Measurements from ENCODE around the gene REX1BD. TPM values are rescaled to one million over a fixed set of nuclear protein-coding genes. Genes with fewer than 3 reads are reported as not detected.

The REX1BD gene
- total RNA-seq, 2 donors from 2014 or later = 119 to 171 TPM

DNA sequence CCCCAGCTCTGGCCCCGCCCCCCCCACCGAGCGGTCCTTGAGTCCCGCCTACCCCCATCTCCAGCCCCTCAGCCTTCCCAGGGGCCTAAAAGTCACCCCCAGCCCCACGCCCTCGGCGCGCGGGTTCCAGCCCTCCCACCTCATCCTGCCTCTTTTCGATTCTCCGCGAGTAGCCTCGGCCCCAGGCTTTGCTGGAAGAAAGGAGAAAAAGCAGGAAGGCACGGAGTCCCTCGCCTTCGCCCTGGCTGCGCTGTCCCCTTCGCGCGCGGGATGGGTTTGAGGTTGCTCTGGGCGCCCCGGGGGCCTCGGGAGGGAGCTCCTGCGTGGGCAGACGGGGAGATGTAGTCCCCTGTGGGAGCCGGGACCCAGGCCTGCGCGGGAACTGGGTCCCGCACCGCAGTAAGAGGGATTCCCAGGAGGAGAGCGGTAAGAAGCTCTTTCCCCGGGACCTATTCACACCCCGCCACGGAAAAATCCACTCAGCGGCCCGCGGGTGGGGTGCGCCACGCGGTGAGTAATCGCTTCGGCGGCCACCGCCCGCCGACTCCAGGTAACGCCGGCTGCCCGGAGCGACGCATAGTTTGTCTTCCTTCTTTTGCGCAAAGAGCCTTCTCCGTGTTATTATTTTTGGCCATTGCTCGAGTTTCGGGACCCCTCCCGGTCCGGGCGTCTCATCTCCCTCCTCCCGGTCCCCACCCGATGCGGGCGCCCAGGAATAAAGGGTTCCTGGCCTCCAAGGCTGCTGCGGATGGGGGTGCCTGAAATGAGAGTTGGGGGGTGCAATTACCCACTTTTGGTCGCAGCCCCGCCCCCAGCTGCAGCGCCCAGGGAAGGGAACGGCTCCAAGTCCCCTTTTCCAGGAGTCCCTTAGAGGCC lies 18.9 kb downstream of the REX1BD start:
- no peak for DNase-seq (ENCODE audit: low spot score)
- no peak overlapping the region for H3K27ac ChIP-seq
- TF ChIP-seq, protein P1, sequence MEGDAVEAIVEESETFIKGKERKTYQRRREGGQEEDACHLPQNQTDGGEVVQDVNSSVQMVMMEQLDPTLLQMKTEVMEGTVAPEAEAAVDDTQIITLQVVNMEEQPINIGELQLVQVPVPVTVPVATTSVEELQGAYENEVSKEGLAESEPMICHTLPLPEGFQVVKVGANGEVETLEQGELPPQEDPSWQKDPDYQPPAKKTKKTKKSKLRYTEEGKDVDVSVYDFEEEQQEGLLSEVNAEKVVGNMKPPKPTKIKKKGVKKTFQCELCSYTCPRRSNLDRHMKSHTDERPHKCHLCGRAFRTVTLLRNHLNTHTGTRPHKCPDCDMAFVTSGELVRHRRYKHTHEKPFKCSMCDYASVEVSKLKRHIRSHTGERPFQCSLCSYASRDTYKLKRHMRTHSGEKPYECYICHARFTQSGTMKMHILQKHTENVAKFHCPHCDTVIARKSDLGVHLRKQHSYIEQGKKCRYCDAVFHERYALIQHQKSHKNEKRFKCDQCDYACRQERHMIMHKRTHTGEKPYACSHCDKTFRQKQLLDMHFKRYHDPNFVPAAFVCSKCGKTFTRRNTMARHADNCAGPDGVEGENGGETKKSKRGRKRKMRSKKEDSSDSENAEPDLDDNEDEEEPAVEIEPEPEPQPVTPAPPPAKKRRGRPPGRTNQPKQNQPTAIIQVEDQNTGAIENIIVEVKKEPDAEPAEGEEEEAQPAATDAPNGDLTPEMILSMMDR (IDR thresholded peaks at IDR 0.05) = no peak
- no peaks in the 10 kb centered on the region for H3K9me3 ChIP-seq
- H3K27me3 ChIP-seq = peaks cover 51 to 65% of the 10 kb centered on the region in 2 donors
- peaks cover 0 to 56% of the 10 kb centered on the region in 2 donors for H3K4me1 ChIP-seq
- H3K36me3 ChIP-seq = no peaks in the 10 kb centered on the region
- H3K4me3 ChIP-seq = peak overlapping the region in 1 of 2 donors; percentile 45

DNA sequence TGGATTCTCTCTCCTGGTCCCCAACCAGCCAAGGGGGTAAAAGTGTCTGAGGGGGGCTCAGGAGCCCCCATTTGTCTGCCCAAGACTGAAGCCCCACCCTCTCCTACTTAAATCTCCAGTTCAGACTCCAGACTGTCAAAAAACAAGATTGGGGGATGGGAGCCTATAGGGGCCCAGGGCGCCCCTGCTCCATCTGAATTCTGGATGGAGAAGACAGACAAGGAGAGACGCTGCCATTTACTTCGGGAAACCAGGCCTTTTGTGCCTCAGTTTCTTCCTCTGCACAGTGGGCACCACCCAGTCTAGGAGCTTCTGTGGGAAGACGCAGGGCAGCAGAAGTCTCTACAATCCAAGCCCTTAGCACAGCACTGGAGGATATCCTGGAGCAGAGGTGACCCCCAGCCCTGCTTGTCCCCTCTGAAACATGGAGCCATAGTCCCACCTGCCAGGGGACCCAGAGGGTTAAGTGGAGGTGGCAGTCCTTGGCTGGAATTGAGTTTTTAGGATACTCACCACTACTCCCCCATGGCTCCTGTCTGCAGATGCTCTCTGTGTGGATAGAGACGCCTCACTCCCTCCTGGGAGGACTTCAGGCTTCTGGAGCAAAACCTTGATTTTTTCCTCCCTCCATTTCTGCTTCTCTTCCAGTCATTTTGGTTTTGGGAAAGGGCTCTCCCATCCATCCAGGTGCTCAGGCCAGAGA lies 19.7 kb downstream of the REX1BD start:
- Histone ChIP-seq H3K4me1 (peaks cover 0 to 63% of the 10 kb centered on the region in 2 donors), H3K9me3 (no peaks in the 10 kb centered on the region), H3K27me3 (peaks cover 55 to 72% of the 10 kb centered on the region in 2 donors), H3K27ac (no peak overlapping the region), H3K36me3 (no peaks in the 10 kb centered on the region), H3K4me3 (peak overlapping the region in 1 of 2 donors; percentile 45)
- TF ChIP-seq, protein P1 (IDR thresholded peaks at IDR 0.05) = no peak
- no peak for DNase-seq (ENCODE audit: low spot score)

DNA sequence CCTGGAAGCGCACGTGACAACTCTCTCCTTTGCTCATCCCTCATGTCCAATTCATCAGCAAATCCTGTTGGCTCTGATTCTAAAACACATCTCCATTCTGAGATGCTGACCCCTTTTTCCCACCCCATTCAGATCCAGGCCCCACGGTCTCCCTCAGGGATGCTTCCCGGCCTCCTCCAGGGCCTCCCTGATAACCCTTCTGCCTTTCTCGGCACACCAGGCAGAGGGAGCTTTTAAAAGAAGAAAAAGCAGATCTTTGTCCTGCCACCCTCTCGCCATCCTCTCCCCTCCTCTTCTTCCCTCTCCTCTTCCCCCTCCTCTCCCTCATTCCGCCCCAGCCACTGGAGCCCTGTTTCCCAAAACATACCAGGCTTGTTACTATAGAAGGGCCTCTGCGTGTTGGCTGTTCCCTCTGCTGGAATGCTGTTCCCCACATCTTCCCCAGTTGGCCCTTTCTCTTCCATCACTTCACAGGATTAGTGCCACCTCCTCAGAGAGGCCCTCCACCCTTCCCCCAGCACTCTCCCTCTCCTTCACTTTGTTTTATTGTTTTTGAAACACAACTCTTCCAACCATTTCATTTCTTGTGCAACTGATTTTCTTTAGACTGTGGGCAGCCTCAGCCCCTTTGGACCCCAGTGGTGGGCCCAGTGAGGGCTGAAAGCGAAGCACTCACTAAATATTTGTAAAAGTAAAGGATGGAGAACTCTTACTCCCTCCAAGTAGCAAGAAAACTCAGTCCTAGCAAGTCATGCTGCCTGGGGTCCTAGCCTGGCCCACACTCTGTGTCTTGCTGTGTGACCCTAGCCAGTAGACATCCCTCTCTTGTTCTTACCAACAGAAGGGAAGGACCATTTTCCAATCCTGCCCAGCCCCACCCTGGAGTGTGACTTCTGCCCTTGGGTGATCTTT lies 20.5 kb downstream of the REX1BD start:
- H3K27me3 ChIP-seq = peaks cover 57 to 70% of the 10 kb centered on the region in 2 donors
- H3K27ac ChIP-seq = no peak overlapping the region
- DNase-seq (ENCODE audit: low spot score) = no peak
- H3K4me1 ChIP-seq = peaks cover 0 to 56% of the 10 kb centered on the region in 2 donors
- no peak overlapping the region for H3K4me3 ChIP-seq
- no peaks in the 10 kb centered on the region for H3K9me3 ChIP-seq
- H3K36me3 ChIP-seq = no peaks in the 10 kb centered on the region
- TF ChIP-seq, protein P1 (IDR thresholded peaks at IDR 0.05) = no peak

DNA sequence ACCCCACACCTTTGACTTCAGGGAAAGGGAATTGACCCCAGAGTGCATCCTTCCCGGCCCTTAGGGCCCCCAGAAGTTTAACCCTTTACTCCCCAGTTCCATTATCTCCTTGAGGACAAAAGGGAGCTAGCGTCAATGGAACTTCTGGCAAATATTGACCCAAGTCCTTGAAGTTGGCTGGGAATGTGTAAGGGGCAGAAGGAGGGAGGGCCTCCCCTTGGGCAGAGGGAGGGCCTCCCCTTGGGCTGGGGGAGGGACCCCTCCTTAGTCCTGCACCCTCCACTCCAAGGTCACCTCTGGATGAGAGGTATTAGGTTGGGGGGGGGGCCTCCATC lies 21.1 kb downstream of the REX1BD start:
- Histone ChIP-seq H3K27me3 (peaks cover 52 to 63% of the 10 kb centered on the region in 2 donors), H3K4me1 (peaks cover 0 to 54% of the 10 kb centered on the region in 2 donors), H3K27ac (no peak overlapping the region), H3K4me3 (no peak overlapping the region), H3K9me3 (no peaks in the 10 kb centered on the region), H3K36me3 (no peaks in the 10 kb centered on the region)
- DNase-seq (ENCODE audit: low spot score) = no peak
- TF ChIP-seq, protein P1 (IDR thresholded peaks at IDR 0.05) = no peak

DNA sequence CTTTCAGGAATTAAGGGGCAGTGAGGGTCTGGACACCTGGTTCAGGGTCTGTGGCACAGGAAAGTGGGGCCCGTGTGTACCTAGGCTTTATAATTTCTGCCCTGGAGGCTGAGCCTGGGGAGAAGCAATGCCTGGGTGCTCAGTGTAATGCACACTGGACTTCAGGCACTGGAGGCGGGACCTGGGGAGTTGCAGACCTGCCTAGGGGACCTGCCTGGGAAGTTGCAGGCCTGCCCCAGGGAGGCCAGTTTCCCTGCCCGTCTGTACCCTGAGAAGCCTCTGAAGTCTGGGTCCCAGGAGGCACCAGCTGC lies 21.6 kb downstream of the REX1BD start:
- H3K4me1 ChIP-seq = peaks cover 0 to 54% of the 10 kb centered on the region in 2 donors
- no peaks in the 10 kb centered on the region for H3K36me3 ChIP-seq
- H3K27me3 ChIP-seq = peaks cover 47 to 61% of the 10 kb centered on the region in 2 donors
- no peak for DNase-seq (ENCODE audit: low spot score)
- TF ChIP-seq, protein P1 (IDR thresholded peaks at IDR 0.05) = no peak
- no peak overlapping the region for H3K4me3 ChIP-seq
- no peaks in the 10 kb centered on the region for H3K9me3 ChIP-seq
- H3K27ac ChIP-seq = no peak overlapping the region

All from right atrium auricular region (tissue), 2 donors.